Panc1 (cell line): Measurements from ENCODE around the gene OASL. TPM values are rescaled to one million over a fixed set of nuclear protein-coding genes. Genes with fewer than 3 reads are reported as not detected.

Experiments used
- ATAC-seq: fragments of 200-7000 bp; cut with Tn5 transposase; 2 replicates; pipeline ENCODE4 v1.9.1; 2020; ENCODE audit warnings: mild to moderate bottlenecking, moderate library complexity
- BruUV-seq: library from RNA; stranded (reverse); fragments of 400-500 nt; replicated peaks from 2 replicates; lab custom pipeline; 2021; lab: Mats Ljungman, UMichigan
- CTCF ChIA-PET: fragments of 300-600 bp; sonication (Branson Sonifier 250); formaldehyde crosslinking; loops from one replicate; lab custom pipeline; 2022; ENCODE audit warnings: antibody characterized with exemption; lab: Charles Lee
- POLR2A ChIA-PET: fragments of 300-600 bp; sonication (Branson Sonifier 250); formaldehyde crosslinking; loops from one replicate; lab custom pipeline; 2022; ENCODE audit warnings: antibody characterized with exemption; lab: Charles Lee
- DNase-seq: peaks from one replicate; pipeline ENCODE4 v3.0.0-alpha.2; 2010; ENCODE audit warnings: low read depth, low spot score
- H3K27ac ChIP-seq: 2 replicates; pipeline ENCODE4 v1.5.1; 2011; ENCODE audit warnings: mild to moderate bottlenecking, low read length, inconsistent platforms
- H3K27me3 ChIP-seq: fragments of 200-500 bp; sonication (Bioruptor generic); 2 replicates; pipeline ENCODE4 v1.6.0; 2014; ENCODE audit warnings: low read length, inconsistent platforms; ENCODE audit not compliant: control insufficient read depth, insufficient read depth
- H3K36me3 ChIP-seq: fragments of 200-500 bp; sonication (Bioruptor generic); 2 replicates; pipeline ENCODE4 v1.5.1; 2014; ENCODE audit warnings: inconsistent platforms, mild to moderate bottlenecking, low read length, moderate library complexity; ENCODE audit not compliant: control insufficient read depth, insufficient read depth
- H3K4me1 ChIP-seq: 2 replicates; pipeline ENCODE4 v1.5.1; 2011; ENCODE audit warnings: inconsistent platforms, mild to moderate bottlenecking, low read length, moderate library complexity; ENCODE audit not compliant: control insufficient read depth, insufficient read depth
- H3K4me3 ChIP-seq, 2 experiments: 2 replicates each; pipeline ENCODE4 v1.5.1; 2011 to 2012; ENCODE audit warnings: low read depth in 2 of 2, low read length in 2 of 2, mild to moderate bottlenecking in 2 of 2, inconsistent platforms in 1 of 2, moderate library complexity in 1 of 2
- H3K9me3 ChIP-seq: fragments of 200-500 bp; sonication (Bioruptor generic); 2 replicates; pipeline ENCODE4 v1.5.1; 2014; ENCODE audit warnings: low read depth, mild to moderate bottlenecking, inconsistent platforms, low read length, moderate library complexity; ENCODE audit not compliant: control insufficient read depth, insufficient read depth
- CTCF ChIP-seq: fragments of 450-650 bp; IDR thresholded peaks from 2 replicates; pipeline ENCODE4 v1.5.1; 2017; ENCODE audit warnings: mild to moderate bottlenecking
- POLR2AphosphoS5 ChIP-seq: IDR thresholded peaks from 2 replicates; pipeline ENCODE4 v1.6.1; 2012; ENCODE audit warnings: mild to moderate bottlenecking, low read depth, low read length, moderate library complexity
- REST ChIP-seq, 2 experiments: IDR thresholded peaks; 2 replicates each; pipeline ENCODE4 v1.6.1; 2011 to 2012; ENCODE audit warnings: low read depth in 2 of 2, control low read depth in 1 of 2, low read length in 1 of 2, mild to moderate bottlenecking in 1 of 2, moderate library complexity in 1 of 2; ENCODE audit not compliant: insufficient read depth in 1 of 2
- SIN3A ChIP-seq: IDR thresholded peaks from 2 replicates; pipeline ENCODE4 v1.6.1; 2012; ENCODE audit warnings: low read depth, mild to moderate bottlenecking, low read length, moderate library complexity, borderline replicate concordance; ENCODE audit not compliant: insufficient read depth
- TCF7L2 ChIP-seq: IDR thresholded peaks from 2 replicates; pipeline ENCODE4 v1.6.1; 2011; ENCODE audit warnings: mild to moderate bottlenecking, low read depth, low read length, inconsistent platforms
- in situ Hi-C: cut with HindIII; loops from 2 replicates; pipeline ENCODE4 v1.10.0; 2016; ENCODE audit warnings: low sequenced_read_pairs, low pct_unique_long_range_greater_than_20kb
- intact Hi-C: fragments of 100-400 bp; cut with micrococcal nuclease; formaldehyde crosslinking; loops from one replicate; pipeline ENCODE4 v1.10.0; 2022; ENCODE audit not compliant: unreplicated experiment
- total RNA-seq: library from RNA; stranded (reverse); gene quantifications from one replicate; pipeline ENCODE4 v1.2.1, GENCODE V29; 2021; ENCODE audit not compliant: unreplicated experiment

Gene OASL
- total RNA-seq, 1 experiment from 2014 or later = 21.1 TPM

GRCh38 chr12:121057794-121058193 is 18.7 kb upstream of the OASL start:
- Histone ChIP-seq H3K27ac (no peak overlapping the region), H3K9me3 (no peaks in the 10 kb centered on the region), H3K27me3 (no peaks in the 10 kb centered on the region), H3K4me3 (no peak overlapping the region), H3K36me3 (no peaks in the 10 kb centered on the region), H3K4me1 (peaks cover 4% of the 10 kb centered on the region; the same call in 1 of the 2 replicates)
- TF ChIP-seq SIN3A (no peak), REST (IDR thresholded peaks at IDR 0.05; ENCODE audit: insufficient read depth in 1 of 2, low read depth in 2 of 2, low read length in 1 of 2) (no peak), TCF7L2 (no peak), POLR2AphosphoS5 (no peak), CTCF (no peak)
- BruUV-seq = no TSS peak
- in situ Hi-C loops = no loop called here
- ChIA-PET POLR2A (no interaction called here), CTCF (interaction anchor here (0.5 to 0.6 kb wide), 2 partner anchors 31 to 857 kb away, joined by 3 to 4 read pairs; partner anchors contain the start of gene RPLP0)
- intact Hi-C loops = no loop called here
- ATAC-seq (no peak), DNase-seq (no peak)

- Histone ChIP-seq H3K9me3 (no peaks in the 10 kb centered on the region), H3K27ac (no peak overlapping the region), H3K36me3 (no peaks in the 10 kb centered on the region), H3K27me3 (no peaks in the 10 kb centered on the region; the same call in 1 of the 2 replicates), H3K4me1 (no peaks in the 10 kb centered on the region), H3K4me3 (no peak overlapping the region)
- DNase-seq (no peak), ATAC-seq (no peak)
- ChIA-PET POLR2A (interaction anchor here (0.5 kb wide), 1 partner anchor 205 kb away, joined by 7 read pairs; no protein-coding TSS in a partner anchor), CTCF (no interaction called here)
- intact Hi-C loops = no loop called here
- in situ Hi-C loops = no loop called here
- BruUV-seq = no TSS peak
- TF ChIP-seq SIN3A (no peak), CTCF (no peak), POLR2AphosphoS5 (no peak), REST (IDR thresholded peaks at IDR 0.05; ENCODE audit: insufficient read depth in 1 of 2, low read depth in 2 of 2, low read length in 1 of 2) (no peak), TCF7L2 (no peak)
Measured at GRCh38 chr12:121053706-121054105, 14.7 kb upstream of the OASL start.
